ENCODE results near the gene ACOX1. TPM values are rescaled to one million over a fixed set of nuclear protein-coding genes. Genes with fewer than 3 reads are reported as not detected.

ACOX1 gene
- polyA plus RNA-seq, 3 donors, result 21.6 to 49.7 (median 49.2) TPM

- no peaks in the 10 kb centered on the region for H4K20me1 ChIP-seq (ENCODE audit: insufficient read depth, low read length)
- H3K27me3 ChIP-seq (ENCODE audit: control insufficient read depth in 2 of 2, insufficient read depth in 2 of 2, low read length in 2 of 2), result no peaks in the 10 kb centered on the region
- H3K27ac ChIP-seq (ENCODE audit: low read depth in 1 of 2, low read length in 2 of 2), result no peak overlapping the region
- no peaks in the 10 kb centered on the region for H3K27me3 Mint-ChIP-seq (ENCODE audit: low read depth in 3 of 3)
- H3K9me3 ChIP-seq (replicated peaks in 1 of 2; ENCODE audit: control insufficient read depth in 1 of 2, insufficient read depth in 1 of 2, low read length in 2 of 2), result no peaks in the 10 kb centered on the region
- peaks cover 20 to 23% of the 10 kb centered on the region in 2 donors for H3K4me1 ChIP-seq (ENCODE audit: control insufficient read depth in 1 of 2, insufficient read depth in 2 of 2, low read length in 2 of 2)
- no peak for TF ChIP-seq CTCF (IDR thresholded peaks at IDR 0.05)
- H3K4me3 ChIP-seq (replicated peaks in 1 of 3; ENCODE audit: low read depth in 2 of 3, low read length in 3 of 3), result no peak overlapping the region
- H3K4me2 ChIP-seq (replicated peaks; ENCODE audit: extremely low read depth, low read length, poor library complexity, severe bottlenecking), result no peak overlapping the region
- no peak overlapping the region for H3K9ac ChIP-seq (ENCODE audit: insufficient read depth, low read length, poor library complexity, severe bottlenecking)
- H2AFZ ChIP-seq (ENCODE audit: insufficient read depth, low read depth, low read length, poor library complexity, severe bottlenecking), result no peak overlapping the region
- 95% methylated on average over 3 of the region's 4 CpGs for WGBS (ENCODE audit: insufficient coverage)
- peaks cover 24 to 32% of the 10 kb centered on the region in 2 donors for H3K36me3 Mint-ChIP-seq
- no peak overlapping the region for H3K27ac Mint-ChIP-seq
- H3K9me3 Mint-ChIP-seq, result peaks cover 0 to 1% (median 0%) of the 10 kb centered on the region in 7 donors
- no peak overlapping the region for H3K4me3 Mint-ChIP-seq
- H3K79me2 ChIP-seq (ENCODE audit: insufficient read depth, low read length), result no peaks in the 10 kb centered on the region
- DNase-seq, result no peak
- H3K36me3 ChIP-seq (replicated peaks in 1 of 2; ENCODE audit: control insufficient read depth in 1 of 2, insufficient read depth in 2 of 2, low read length in 2 of 2), result peaks cover 3 to 26% of the 10 kb centered on the region in 2 donors
- H3K4me1 Mint-ChIP-seq, result peaks cover 19% of the 10 kb centered on the region
- intact Hi-C loops (cut with micrococcal nuclease), result no loop called here
Observed at GRCh38 chr17:75987041-75987440, 8.1 kb upstream of the ACOX1 start.

DNA sequence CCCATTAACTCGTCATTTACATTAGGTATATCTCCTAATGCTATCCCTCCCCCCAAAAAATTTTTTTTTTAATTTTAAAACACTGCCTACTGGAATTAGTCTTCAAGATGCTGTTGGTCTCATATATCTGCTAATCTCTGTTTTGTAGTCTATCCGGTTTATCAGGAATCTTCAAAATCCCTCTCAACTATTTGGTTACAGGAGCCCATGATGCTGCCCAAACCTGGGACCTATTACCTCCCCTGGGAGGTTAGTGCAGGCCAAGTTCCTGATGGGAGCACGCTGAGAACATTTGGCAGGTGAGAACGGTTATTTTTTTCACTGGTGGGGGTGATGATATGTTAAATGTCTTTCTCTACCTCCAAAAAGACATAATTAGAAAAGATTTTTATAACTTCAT lies 7.0 kb upstream of the ACOX1 start:
- intact Hi-C loops (cut with micrococcal nuclease), result no loop called here
- Histone ChIP-seq H3K9ac (ENCODE audit: insufficient read depth, low read length, poor library complexity, severe bottlenecking) (no peak overlapping the region), H3K9me3 (replicated peaks in 1 of 2; ENCODE audit: control insufficient read depth in 1 of 2, insufficient read depth in 1 of 2, low read length in 2 of 2) (no peaks in the 10 kb centered on the region), H3K27me3 (ENCODE audit: control insufficient read depth in 2 of 2, insufficient read depth in 2 of 2, low read length in 2 of 2) (no peaks in the 10 kb centered on the region), H2AFZ (ENCODE audit: insufficient read depth, low read depth, low read length, poor library complexity, severe bottlenecking) (no peak overlapping the region), H4K20me1 (ENCODE audit: insufficient read depth, low read length) (no peaks in the 10 kb centered on the region), H3K4me3 (replicated peaks in 1 of 3; ENCODE audit: low read depth in 2 of 3, low read length in 3 of 3) (no peak overlapping the region), H3K36me3 (replicated peaks in 1 of 2; ENCODE audit: control insufficient read depth in 1 of 2, insufficient read depth in 2 of 2, low read length in 2 of 2) (peaks cover 3 to 18% of the 10 kb centered on the region in 2 donors), H3K27ac (ENCODE audit: low read depth in 1 of 2, low read length in 2 of 2) (no peak overlapping the region), H3K4me1 (ENCODE audit: control insufficient read depth in 1 of 2, insufficient read depth in 2 of 2, low read length in 2 of 2) (peaks cover 15 to 18% of the 10 kb centered on the region in 2 donors), H3K4me2 (replicated peaks; ENCODE audit: extremely low read depth, low read length, poor library complexity, severe bottlenecking) (no peak overlapping the region), H3K79me2 (ENCODE audit: insufficient read depth, low read length) (peaks cover 6% of the 10 kb centered on the region)
- DNase-seq, result no peak
- Mint-ChIP-seq H3K4me1 (peaks cover 14% of the 10 kb centered on the region), H3K9me3 (peaks cover 0 to 1% (median 0%) of the 10 kb centered on the region in 7 donors), H3K36me3 (peaks cover 16 to 22% of the 10 kb centered on the region in 2 donors), H3K27me3 (ENCODE audit: low read depth in 3 of 3) (no peaks in the 10 kb centered on the region), H3K4me3 (no peak overlapping the region), H3K27ac (no peak overlapping the region)
- TF ChIP-seq CTCF (IDR thresholded peaks at IDR 0.05), result no peak
- WGBS (ENCODE audit: insufficient coverage), result 100% methylated on average over 1 of the region's 4 CpGs
